HG03025 (cell line): Measurements from ENCODE around the gene OR4C12.
"Not testable (repeated sequence)": the region's sequence is repeated elsewhere in the genome, so short reads cannot be mapped to it uniquely, and the experiment has no call there.

Experiments used
- ATAC-seq: cut with Tn5 transposase; IDR thresholded peaks from one replicate; pipeline ENCODE4 v1.9.1; 2021; ENCODE audit warnings: mild to moderate bottlenecking, moderate library complexity; ENCODE audit not compliant: unreplicated experiment, low FRiP score

Gene OR4C12

GRCh38 chr11:49982435-49982834, at the start of gene OR4C12:
Gene OR4C12, minus strand, starts transcription at chr11:49982535. Its CDS starts 34 bp downstream, at chr11:49982501.
- not testable (repeated sequence) for ATAC-seq

- ATAC-seq = no peak
Observed at GRCh38 chr11:50030193-50030592, 47.9 kb upstream of the OR4C12 start.

- ATAC-seq = no peak
Observed at GRCh38 chr11:49995565-49995964, 13.2 kb upstream of the OR4C12 start.

- ATAC-seq = not testable (repeated sequence)
Observed at GRCh38 chr11:49973439-49973838, 8.9 kb downstream of the OR4C12 start.

- ATAC-seq = no peak
Observed at GRCh38 chr11:49952091-49952490, 30.2 kb downstream of the OR4C12 start, which contains the start of gene OR4C13. Gene OR4C13, plus strand, starts transcription at chr11:49952391. Its CDS starts 32 bp downstream, at chr11:49952423.

GRCh38 chr11:49948701-49949100, 33.6 kb downstream of the OR4C12 start:
- not testable (repeated sequence) for ATAC-seq
